Measurements from ENCODE around the gene MYLK. TPM values are rescaled to one million over a fixed set of nuclear protein-coding genes. Genes with fewer than 3 reads are reported as not detected.
A peak's percentile ranks its signal among the peaks of the same experiment; 100 is the strongest.

Gene MYLK
- total RNA-seq, 4 donors from 2014 or later, result 10.7 to 320 (median 42.0) TPM

- H3K9me3 ChIP-seq, result no peaks in the 10 kb centered on the region
- 15 to 56% methylated on average over 2 to 3 of the region's 3 CpGs for WGBS, 2 donors
- TF ChIP-seq CTCF (IDR thresholded peaks at IDR 0.05) (no peak), POLR2A (IDR thresholded peaks at IDR 0.05) (no peak)
- peaks cover 0 to 13% (median 0%) of the 10 kb centered on the region in 3 donors for H3K4me1 ChIP-seq
- H3K27me3 ChIP-seq, result no peaks in the 10 kb centered on the region
- no peak overlapping the region for H3K27ac ChIP-seq
- DNase-seq, result no peak
- no peak overlapping the region for H3K4me3 ChIP-seq
- no peaks in the 10 kb centered on the region for H3K36me3 ChIP-seq
- intact Hi-C loops (cut with DNase I), result no loop called here
Observed at GRCh38 chr3:123759311-123759710, 124.8 kb downstream of the MYLK start.

GRCh38 chr3:123758081-123758564 is 126.0 kb downstream of the MYLK start:
- H3K4me3 ChIP-seq, result no peak overlapping the region
- no peaks in the 10 kb centered on the region for H3K9me3 ChIP-seq
- WGBS, 2 donors, result 25 to 37% methylated on average over 2 of the region's 2 CpGs
- no peak overlapping the region for H3K27ac ChIP-seq
- H3K27me3 ChIP-seq, result no peaks in the 10 kb centered on the region
- H3K36me3 ChIP-seq, result no peaks in the 10 kb centered on the region
- no peak for TF ChIP-seq POLR2A (IDR thresholded peaks at IDR 0.05)
- TF ChIP-seq CTCF (IDR thresholded peaks at IDR 0.05), result no peak
- intact Hi-C loops (cut with DNase I), result no loop called here
- no peak for DNase-seq
- peaks cover 0 to 13% (median 0%) of the 10 kb centered on the region in 3 donors for H3K4me1 ChIP-seq

- DNase-seq, result no peak
- no peak for TF ChIP-seq CTCF (IDR thresholded peaks at IDR 0.05)
- no peak for TF ChIP-seq POLR2A (IDR thresholded peaks at IDR 0.05)
- Histone ChIP-seq H3K27me3 (no peaks in the 10 kb centered on the region), H3K4me1 (peaks cover 0 to 13% (median 0%) of the 10 kb centered on the region in 3 donors), H3K27ac (peak overlapping the region in 1 of 4 donors; percentile 31), H3K36me3 (no peaks in the 10 kb centered on the region), H3K4me3 (no peak overlapping the region), H3K9me3 (no peaks in the 10 kb centered on the region)
- intact Hi-C loops (cut with DNase I), result no loop called here
- 46 to 52% methylated on average over 3 to 5 of the region's 5 CpGs for WGBS, 2 donors
Observed at GRCh38 chr3:123757281-123757940, 126.7 kb downstream of the MYLK start.

GRCh38 chr3:123755501-123755900 is 128.6 kb downstream of the MYLK start:
- H3K27ac ChIP-seq, result no peak overlapping the region
- WGBS, 2 donors, result 71 to 81% methylated on average over 2 of the region's 2 CpGs

More at GRCh38 chr3:123755501-123755900, 128.6 kb downstream of the MYLK start:
- DNase-seq, result no peak
- Histone ChIP-seq H3K4me1 (peaks cover 0 to 19% (median 4%) of the 10 kb centered on the region in 3 donors), H3K9me3 (no peaks in the 10 kb centered on the region), H3K27me3 (no peaks in the 10 kb centered on the region), H3K36me3 (no peaks in the 10 kb centered on the region), H3K4me3 (no peak overlapping the region)
- TF ChIP-seq CTCF (IDR thresholded peaks at IDR 0.05) (no peak), POLR2A (IDR thresholded peaks at IDR 0.05) (no peak)
- intact Hi-C loops (cut with DNase I), result no loop called here
